LNCaP clone FGC (cell line): Measurements from ENCODE around the gene LAMA4.
A peak's percentile ranks its signal among the peaks of the same experiment; 100 is the strongest.

ENCODE experiments used
- DNase-seq: peaks from one replicate; pipeline ENCODE4 v3.0.0-alpha.2; 2011; ENCODE audit warnings: low read depth
- H3K4me3 ChIP-seq: 2 replicates; pipeline ENCODE4 v1.5.1; 2011; ENCODE audit warnings: mild to moderate bottlenecking, low read depth, low read length, control low read depth
- TF ChIP-seq, protein P1 (sequence below): IDR thresholded peaks from 2 replicates; pipeline ENCODE4 v1.5.1; 2012; ENCODE audit warnings: mild to moderate bottlenecking; ENCODE audit not compliant: control insufficient read depth, insufficient read depth; ENCODE audit errors: extremely low read depth

The LAMA4 gene

DNA sequence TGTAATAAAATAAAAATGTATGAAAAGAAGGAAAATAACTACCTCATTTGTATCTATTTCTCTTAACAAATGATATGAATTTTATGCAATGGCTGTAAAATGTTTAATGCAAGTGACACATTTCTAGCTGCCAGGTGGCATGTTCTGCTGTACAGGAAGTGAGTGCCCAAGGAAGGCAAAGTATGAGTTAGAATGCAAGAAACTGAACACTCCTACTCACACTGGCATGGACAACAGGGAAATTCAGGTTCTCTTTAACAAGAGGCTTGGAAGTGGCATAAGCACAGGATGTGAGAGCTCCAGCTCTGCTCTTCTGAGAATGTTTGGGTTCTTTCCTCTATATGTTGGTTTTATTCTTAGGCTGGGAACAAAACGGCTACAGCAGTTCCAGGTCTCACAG lies 20.4 kb upstream of the LAMA4 start:
- TF ChIP-seq, protein P1, sequence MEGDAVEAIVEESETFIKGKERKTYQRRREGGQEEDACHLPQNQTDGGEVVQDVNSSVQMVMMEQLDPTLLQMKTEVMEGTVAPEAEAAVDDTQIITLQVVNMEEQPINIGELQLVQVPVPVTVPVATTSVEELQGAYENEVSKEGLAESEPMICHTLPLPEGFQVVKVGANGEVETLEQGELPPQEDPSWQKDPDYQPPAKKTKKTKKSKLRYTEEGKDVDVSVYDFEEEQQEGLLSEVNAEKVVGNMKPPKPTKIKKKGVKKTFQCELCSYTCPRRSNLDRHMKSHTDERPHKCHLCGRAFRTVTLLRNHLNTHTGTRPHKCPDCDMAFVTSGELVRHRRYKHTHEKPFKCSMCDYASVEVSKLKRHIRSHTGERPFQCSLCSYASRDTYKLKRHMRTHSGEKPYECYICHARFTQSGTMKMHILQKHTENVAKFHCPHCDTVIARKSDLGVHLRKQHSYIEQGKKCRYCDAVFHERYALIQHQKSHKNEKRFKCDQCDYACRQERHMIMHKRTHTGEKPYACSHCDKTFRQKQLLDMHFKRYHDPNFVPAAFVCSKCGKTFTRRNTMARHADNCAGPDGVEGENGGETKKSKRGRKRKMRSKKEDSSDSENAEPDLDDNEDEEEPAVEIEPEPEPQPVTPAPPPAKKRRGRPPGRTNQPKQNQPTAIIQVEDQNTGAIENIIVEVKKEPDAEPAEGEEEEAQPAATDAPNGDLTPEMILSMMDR: no peak
- no peak for DNase-seq
- no peak overlapping the region for H3K4me3 ChIP-seq

DNA sequence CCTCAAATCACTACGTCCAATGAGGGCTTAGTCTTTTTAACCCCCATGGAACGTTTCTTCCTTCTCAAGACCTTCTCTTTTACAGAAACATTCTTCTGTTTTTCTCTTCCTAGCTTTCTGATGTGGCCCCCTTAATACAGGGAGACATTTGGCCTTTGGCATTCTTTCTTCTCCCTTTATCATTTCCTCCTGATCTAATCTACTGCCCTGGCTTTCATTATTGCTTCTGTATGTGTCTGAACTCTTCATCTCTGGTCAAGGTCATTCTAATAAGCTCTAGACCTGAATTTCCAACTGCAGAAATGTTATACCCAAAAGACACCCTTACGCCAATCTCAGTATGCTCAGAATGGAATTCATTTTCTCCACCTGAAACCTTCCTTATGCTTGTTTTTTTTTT lies 18.4 kb upstream of the LAMA4 start:
- no peak overlapping the region for H3K4me3 ChIP-seq
- TF ChIP-seq, protein P1: no peak

DNA sequence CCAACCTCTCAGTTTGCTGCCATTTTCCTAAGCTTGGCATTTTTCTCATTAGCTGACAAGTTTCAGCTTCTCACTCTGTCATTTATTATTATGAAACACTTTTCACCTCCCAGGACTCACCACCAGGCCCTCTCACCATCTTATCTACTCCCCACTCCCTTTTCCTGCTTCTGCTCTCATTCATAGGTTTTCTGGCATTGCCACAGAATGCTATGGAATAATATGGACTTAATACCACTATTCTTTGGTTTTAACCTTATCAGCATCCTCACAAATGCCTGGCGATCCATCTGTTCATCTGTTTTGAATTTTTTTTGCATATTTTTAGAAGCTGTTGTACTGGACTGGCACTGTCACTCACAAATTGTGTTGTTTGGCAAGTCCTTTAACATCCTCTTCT lies 16.4 kb upstream of the LAMA4 start:
- no peak for DNase-seq
- TF ChIP-seq, protein P1: no peak
- H3K4me3 ChIP-seq: no peak overlapping the region

More for the DNA sequence above, 18.4 kb upstream of the LAMA4 start:
- DNase-seq: no peak

DNA sequence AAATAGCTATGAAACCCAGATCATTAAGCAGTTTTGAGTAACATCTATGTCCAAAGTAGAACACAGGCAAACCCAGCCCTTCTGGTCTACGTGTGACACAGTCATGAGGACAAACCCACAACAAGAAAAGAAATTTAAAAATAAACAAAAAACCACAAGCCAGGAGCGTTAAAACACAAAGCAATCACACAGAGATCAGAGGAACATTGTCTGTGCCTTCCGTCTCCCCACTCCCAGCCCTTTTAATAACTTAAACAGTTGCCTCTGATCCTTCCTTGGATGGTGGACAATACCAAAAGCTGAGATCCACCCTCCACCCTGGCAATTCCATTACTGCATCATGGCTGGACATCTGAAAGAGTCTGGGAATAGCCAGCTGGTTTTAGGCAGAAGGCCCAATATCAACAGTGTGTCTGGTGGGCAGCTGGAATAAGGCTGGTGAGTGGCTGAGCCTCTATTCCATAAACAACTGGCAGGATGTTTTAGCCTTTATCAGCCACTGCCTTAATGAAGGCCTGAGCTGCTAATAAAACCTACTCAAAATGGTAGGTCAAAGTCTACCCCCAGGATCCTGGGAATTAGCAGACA lies 15.7 kb upstream of the LAMA4 start:
- DNase-seq: no peak
- H3K4me3 ChIP-seq: no peak overlapping the region
- TF ChIP-seq, protein P1: no peak

DNA sequence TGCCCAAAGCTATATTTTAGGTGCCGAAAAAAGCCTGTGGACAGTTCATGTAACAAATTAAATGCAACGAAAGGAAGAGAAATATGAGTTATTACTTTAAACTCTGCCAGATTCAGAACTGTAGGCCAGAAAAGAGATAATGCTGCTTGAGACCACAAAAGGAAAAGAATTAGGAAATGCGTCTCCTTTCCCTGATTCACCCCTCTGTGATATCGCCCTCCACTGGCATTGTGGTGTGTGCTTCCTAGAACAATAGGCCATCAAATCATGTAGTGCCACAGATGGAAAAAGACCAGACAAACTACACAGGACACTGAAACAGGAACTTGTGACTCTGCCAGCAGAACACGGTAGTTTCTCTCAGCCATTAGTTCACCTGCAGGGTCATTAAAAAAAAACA lies 14.7 kb upstream of the LAMA4 start:
- no peak overlapping the region for H3K4me3 ChIP-seq
- TF ChIP-seq, protein P1: peak; percentile 48
- peak; percentile 54 for DNase-seq

DNA sequence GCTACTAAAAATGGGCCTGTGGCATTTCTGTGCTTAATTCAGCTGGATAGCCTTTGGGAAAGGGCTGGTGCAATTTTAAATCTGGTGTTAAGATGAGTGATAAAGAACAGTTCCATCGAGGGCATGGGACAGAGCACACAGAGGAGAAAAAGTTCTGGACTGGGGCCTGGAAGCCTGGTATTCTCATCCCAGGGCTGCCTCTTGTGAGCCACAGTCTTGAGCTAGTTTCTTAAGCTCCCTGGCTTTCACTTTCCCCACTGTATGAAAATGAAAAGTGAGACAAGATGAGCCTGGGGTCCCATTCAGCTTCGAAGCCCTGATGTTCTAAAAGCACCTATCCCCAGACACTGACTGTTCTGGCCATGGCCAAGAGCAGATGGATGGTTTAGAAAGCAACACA lies 14.3 kb upstream of the LAMA4 start:
- TF ChIP-seq, protein P1: no peak
- no peak for DNase-seq
- H3K4me3 ChIP-seq: no peak overlapping the region

DNA sequence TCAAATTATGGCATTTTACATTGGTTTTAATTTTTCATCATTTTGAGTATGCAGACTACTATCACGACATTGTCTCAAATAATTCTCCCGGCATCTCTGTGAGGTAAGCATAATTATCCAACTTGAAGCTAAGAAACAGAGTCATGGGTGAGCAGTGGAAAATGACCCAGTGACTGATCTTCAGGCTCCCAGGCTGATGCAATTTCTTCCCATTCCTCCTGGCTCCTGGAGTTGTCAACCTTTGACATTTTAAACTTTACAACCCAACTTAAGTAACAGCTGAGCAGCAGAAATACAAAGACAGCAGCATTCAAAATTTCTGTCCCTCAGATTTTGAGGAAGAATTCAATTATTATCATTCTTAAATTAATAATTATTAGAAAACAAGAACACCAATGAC lies 13.7 kb upstream of the LAMA4 start:
- no peak overlapping the region for H3K4me3 ChIP-seq
- no peak for DNase-seq
- TF ChIP-seq, protein P1: no peak
